HG03135 (cell line): ENCODE results near the gene CEP43.

Source experiments
- ATAC-seq: cut with Tn5 transposase; IDR thresholded peaks from one replicate; pipeline ENCODE4 v1.9.1; 2021; ENCODE audit warnings: mild to moderate bottlenecking, moderate library complexity; ENCODE audit not compliant: unreplicated experiment

Gene CEP43, protein sequence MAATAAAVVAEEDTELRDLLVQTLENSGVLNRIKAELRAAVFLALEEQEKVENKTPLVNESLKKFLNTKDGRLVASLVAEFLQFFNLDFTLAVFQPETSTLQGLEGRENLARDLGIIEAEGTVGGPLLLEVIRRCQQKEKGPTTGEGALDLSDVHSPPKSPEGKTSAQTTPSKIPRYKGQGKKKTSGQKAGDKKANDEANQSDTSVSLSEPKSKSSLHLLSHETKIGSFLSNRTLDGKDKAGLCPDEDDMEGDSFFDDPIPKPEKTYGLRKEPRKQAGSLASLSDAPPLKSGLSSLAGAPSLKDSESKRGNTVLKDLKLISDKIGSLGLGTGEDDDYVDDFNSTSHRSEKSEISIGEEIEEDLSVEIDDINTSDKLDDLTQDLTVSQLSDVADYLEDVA

GRCh38 chr6:166999145-166999883 lies at the start of gene CEP43:
CEP43 (plus strand) TSS chr6:166999397; CDS start chr6:166999413, 16 bp downstream.
- ATAC-seq: peak; percentile 87

- peak; percentile 1 for ATAC-seq
Observed at GRCh38 chr6:166949528-166950442, 49.4 kb upstream of the CEP43 start.

DNA sequence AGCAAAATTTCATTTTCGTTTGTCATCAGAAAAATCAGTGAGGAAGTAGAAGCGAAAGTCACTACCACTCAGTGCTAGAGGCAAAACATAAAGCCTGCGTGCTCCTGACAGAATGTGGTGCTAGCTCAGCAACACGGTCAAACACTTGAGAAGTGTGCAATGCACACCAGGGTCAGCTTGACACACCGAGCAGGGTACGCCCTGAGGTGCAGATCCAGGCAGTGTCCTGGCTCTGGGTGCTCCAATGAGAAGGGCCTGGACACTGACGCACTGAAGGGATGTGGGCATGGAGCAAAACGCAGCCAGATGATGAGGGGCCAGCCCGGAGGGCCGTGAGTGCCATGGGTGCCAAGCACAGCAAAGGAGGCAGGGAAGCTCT lies 48.8 kb upstream of the CEP43 start:
- ATAC-seq: peak; percentile 47

DNA sequence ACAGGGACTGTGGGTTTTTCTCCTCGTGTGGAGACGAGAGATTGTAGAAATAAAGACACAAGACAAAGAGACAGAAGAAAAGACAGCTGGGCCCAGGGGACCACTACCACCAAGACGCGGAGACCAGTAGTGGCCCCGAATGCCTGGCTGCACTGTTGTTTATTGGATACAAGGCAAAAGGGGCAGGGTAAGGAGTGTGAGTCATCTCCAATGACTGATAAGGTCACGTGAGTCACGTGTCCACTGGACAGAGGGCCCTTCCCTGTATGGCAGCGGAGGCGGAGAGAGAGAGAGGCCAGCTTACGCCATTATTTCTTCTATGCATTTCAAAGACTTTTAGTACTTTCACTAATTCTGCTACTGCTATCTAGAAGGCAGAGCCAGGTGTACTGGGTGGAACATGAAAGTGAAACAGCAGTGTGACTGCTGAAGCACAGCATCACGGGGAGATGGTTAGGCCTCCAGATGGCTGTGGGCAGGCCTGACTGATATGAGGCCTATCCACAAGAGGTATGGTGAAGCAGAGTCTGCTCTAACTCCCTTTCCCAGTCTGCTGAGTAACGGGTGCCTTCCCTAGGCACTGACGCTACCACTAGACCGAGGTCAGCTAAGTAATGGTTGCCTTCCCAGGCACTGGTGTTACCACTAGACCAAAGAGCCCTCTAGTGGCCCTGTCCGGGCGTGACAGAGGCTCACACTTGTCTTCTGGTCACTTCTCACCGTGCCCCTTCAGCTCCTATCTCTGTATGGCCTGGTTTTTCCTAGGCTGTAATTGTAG lies 48.1 kb upstream of the CEP43 start:
- ATAC-seq: peak; percentile 89

DNA sequence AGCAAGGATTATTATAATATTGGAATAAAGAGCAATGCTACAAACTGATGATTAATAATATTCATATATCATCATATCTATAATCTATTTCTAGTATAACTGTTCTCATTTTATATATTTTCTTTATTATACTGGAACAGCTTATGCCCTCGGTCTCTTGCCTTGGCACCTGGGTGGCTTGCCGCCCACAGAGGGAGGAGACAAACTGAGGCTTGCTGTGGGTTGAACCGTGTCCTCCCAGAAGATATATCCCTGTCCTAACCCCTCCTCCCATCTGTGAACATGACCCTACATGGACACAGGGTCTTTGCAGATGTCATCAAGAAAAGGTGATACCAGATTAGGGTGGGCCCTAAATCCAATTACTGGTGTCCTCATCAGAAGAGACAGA lies 47.5 kb upstream of the CEP43 start:
- no peak for ATAC-seq

DNA sequence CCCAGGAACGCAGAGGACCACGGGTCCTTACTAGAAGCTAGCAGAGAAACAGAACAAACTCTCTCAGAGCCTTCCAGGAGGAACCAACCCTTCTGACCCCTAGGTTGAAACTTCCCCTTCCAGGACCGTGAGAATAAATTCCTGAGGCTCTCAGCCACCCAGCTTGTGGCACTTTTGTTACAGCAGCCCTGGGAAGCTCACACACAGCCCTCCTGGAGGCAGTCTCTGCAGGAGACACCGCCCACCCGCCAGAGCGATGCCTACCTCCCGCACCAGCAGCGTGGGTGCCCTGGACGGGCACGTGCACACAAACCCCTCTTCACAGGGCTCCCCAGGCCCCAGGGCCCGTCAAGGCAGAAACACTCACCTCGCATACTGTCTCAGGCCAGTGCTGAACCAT lies 47.1 kb upstream of the CEP43 start:
- no peak for ATAC-seq

DNA sequence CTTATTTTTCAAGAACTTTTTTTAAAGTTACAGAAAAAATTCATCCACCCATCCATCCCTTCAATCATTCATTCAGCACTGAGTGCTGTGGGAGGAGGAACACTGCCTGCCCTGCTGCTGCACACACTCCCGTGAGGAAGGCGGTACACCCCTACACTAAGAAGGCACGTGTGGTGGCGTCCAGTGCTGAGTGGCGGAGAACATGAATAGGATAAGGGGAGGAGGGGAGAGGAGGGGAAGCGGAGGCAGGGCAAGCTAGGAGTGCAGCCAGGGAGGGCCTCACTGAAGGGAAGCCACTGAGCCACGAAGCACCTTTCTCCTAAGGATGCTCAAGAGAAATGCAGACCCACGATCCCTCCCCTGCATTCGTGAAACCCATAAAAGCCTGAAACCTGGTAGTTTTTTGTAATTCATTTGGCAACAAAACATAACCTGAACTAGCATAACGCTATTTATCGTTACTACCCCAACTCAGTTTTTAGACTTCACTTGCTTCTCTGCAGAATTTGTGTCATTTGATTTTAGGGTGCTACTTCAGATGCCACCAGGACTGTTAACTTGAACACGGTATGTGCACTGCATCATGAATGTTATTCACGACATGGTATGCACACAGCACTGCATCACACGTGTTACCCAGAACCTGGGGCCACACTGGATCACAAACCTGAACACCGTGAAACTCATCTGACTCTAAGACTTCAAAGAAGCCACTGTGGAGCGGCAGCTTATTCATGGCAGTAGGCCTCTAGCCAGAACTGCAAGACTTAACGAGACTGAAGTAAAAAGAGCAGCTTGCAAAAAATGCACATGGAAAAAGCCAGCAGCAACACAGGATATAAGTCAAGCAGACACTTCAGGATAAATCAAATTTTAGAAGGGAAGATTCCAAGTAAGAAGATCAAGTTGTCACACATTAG lies 46.4 kb upstream of the CEP43 start:
- no peak for ATAC-seq

- ATAC-seq: no peak
Observed at GRCh38 chr6:166954118-166954713, 45.0 kb upstream of the CEP43 start.

DNA sequence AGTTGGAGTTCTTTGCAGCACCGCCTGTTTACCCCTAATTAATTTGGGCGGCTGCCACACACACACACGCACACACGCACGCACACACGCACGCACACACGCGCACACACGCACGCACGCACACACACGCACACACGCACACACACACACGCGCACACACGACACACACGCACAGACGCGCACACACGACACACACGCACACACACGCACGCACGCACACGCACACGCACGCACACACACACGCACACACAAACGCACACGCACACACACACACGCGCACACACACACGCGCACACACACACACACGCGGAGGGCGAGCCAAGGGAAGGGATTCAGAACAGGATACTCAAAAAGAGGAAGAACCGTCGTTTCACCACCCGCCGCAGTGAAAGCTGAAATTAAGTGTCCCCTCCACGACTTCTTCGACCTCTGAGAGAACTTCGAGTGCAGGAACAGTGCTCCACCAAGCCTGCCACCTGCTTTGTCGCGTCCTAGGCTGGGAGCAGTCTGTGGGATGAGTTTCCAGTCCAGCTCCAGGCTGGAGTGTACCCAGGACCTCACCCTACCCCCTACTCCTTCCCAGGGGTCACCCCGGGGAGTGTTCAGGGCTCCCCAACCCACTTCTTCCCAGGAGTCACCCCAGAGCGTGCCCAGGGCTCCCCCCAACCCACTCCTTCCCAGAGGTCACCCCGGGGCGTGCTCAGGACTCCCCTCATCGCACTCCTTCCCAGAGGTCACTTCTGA lies 43.9 kb upstream of the CEP43 start:
- no peak for ATAC-seq

DNA sequence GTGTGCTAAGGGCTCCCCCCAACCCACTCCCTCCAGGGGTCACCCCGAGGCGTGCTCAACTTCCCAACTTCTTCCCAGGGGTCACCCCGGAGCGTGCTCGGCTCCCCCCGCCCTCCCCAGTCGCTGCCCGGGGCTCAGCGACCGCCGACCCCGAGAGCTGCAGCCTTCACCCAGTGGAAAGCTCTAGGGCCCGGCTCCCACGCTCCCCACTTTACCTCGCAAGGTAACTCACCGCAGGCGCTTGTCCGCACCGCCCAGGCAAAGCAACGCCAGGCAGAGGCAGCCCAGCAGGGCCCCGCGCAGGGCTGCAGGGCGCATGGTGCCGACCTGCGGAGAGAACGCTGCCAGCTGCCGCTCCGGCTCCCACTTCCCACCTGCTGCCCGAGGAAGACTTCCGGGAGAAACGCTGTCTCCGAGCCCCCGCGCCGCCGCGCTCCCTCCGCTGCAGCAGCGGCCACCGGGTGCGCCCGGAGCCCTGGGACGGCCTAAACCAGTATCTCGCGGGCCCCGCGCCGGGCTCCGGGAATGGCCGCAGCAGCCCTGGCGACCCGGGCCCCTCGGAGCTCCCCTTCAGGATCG lies 43.2 kb upstream of the CEP43 start:
- peak; percentile 9 for ATAC-seq

- ATAC-seq: peak; percentile 81
Observed at GRCh38 chr6:166956444-166957086, 42.6 kb upstream of the CEP43 start, which contains the start of gene RNASET2. RNASET2 (minus strand) TSS chr6:166956550; CDS start chr6:166956182, 368 bp downstream.

DNA sequence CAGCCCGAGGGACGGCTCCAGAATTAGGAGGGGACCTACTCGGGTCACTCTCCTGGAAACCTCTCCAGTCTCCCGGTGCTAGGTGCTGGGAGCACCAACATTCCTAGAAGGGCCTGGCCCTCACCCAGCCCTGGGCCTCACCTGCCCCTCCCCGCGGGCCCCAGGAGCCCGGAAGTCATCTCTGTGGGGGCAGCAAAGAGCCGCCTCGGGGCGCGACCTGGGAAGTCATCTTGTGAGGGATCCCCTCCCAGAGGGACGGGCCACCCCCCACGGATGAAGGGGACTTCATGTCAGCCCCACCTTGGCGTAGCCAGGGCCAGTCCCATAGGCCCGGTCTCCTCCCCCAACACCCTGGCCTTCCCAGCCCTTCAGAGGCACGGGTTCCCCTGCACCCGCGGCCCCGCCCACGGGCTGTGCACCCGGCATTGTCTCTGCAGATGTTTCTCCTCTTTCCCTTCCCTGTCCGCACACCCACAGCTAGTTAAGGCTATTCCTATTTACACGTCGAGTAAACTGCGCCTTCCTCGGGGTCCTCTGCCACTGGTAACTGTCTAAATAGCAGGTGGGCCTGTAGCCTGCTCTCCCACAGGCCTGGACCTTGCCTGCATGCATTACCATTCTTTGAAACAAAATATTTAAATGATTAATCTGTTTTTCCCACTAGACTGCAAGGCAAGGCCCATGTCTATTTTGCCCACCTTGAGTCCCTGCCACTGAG lies 42.0 kb upstream of the CEP43 start:
- ATAC-seq: peak; percentile 23

- no peak for ATAC-seq
Observed at GRCh38 chr6:166957805-166958076, 41.5 kb upstream of the CEP43 start.

DNA sequence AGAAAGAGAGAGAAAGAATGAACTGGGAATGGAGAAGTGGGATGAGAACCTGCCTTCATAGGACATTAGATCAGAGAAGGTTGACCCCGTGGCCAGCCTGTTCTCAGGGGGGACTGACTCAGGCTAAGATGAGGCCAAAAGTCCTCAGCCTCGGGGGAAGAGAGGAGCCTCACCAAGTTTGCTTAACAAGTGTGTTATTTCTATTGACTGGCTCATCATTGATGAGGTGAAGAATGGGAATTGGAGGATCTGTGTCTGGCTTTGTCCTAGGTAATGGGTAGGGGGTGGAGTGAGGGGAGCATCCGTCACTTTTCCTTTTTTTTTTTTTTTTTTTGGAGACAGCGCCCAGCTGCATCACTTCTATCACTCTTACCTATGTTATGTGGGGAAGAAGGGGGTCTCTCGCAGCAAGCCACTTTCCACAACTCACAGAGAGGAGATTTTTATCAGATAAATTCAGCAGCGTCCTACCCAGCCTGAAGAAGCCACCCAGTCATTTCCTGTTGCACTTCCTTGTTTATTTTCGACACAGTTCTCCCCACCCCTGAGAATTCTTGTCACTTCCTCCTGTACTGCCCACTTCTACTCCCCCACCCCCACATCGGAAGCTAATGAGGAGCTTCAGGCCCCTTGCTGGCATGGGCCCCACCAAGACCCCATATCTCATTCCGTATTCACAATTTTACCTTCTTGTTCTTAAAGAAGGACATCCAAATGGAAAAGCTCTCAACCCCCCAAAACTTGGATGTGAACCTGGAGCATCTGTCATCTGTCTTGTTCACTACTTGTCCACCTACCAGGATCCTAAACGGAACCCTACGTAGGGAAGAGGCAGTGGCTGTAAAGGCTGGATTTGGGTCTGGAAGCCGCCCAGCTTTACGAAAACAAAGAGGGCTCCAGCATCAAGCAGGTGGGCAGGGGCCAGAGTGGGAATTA lies 40.0 kb upstream of the CEP43 start:
- ATAC-seq: no peak

- ATAC-seq: no peak
Observed at GRCh38 chr6:166959911-166960608, 39.1 kb upstream of the CEP43 start.
